Stimulated activated CD4-positive, alpha-beta T cell treated with anti-CD3 and anti-CD28 coated beads, Interleukin-15, amount 100 ng/mL, for 1 hour (primary cell): ENCODE results near the gene TMEM117.
"Not testable (repeated sequence)": the region's sequence is repeated elsewhere in the genome, so short reads cannot be mapped to it uniquely, and the experiment has no call there.

Experiments used
- DNase-seq, 2 donors: peaks; one replicate each; pipeline ENCODE4 v3.0.0-alpha.2; 2020; ENCODE audit warnings: low read depth in 1 of 2, low spot score in 1 of 2

The TMEM117 gene

DNA sequence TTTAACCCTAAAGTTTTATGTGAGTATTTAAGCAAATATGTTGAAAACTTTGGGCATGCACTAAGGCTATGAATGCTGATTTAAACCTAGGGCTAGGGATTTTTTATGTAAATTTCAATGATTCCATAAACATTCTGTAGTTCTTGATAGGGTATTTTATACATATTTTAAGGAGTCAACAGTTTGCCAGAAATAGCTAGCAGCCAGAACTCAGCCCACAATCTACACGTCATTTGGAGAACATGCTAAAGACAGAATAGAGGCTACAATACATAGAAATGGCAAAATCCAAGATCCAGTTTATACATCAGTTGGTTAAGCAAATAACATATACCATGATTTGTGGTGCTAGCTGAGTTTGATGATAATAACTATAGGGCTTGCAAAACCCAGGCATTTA is 184.7 kb downstream of the TMEM117 start:
- DNase-seq, result no peak

- no peak for DNase-seq
Observed at GRCh38 chr12:44021471-44021971, 185.6 kb downstream of the TMEM117 start.

- DNase-seq, result no peak
Observed at GRCh38 chr12:44025499-44025898, 189.6 kb downstream of the TMEM117 start.

DNA sequence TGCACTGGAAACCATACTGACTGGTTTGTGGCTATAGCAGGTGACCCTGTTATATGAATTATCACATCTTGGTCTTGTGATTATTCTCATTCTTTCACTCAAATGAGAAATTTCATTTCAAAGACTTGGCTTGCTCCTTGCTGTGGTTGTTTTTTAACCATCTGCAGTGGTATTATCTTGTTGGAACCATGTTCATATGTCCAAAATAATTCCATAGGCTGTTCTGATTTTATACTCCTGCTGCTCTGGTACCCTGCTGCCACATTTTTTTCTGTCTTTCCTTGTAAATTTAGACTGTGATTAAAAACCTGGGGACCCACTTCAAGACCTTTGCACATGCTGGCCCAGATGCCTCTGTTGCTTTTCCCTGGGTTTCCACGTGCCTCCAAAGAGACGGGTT is 190.2 kb downstream of the TMEM117 start:
- DNase-seq, result no peak

DNA sequence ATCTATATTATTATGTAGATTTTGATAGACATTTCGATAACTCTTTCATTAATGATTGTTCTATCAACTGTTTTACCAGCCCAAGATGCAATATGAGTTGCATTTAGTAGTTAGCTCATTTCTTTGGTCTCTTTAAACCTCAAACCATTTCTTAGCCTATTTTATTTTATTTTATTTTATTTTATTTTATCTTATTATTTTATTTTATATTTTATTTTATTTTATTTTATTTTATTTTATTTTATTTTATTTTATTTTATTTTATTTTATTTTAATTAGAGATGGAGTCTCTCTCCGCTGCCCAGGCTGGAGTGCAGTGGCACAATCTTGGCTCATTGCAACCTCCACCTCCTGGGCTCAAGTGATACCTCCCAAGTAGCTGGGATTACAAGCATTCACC is 191.0 kb downstream of the TMEM117 start:
- DNase-seq, result not testable (repeated sequence)

DNA sequence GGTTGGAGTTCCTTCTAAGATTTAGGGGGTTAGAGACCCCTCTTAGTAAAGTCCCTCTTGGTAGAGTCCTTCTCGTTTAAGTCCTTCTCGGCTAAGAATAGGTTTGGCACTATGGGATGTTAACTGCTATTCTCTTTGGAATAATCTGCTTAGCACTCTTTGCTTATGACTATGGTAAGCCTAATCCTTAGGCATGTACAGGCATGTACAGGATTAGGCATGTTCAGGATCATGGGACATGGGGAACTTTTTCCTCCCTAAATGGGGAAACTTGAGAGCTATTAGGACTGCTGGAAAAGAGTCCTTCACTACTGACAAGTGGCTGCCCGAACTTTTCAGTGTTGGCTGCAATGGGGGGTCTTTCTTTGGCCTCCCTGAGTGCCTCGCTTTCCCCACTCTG is 193.3 kb downstream of the TMEM117 start:
- no peak for DNase-seq

DNA sequence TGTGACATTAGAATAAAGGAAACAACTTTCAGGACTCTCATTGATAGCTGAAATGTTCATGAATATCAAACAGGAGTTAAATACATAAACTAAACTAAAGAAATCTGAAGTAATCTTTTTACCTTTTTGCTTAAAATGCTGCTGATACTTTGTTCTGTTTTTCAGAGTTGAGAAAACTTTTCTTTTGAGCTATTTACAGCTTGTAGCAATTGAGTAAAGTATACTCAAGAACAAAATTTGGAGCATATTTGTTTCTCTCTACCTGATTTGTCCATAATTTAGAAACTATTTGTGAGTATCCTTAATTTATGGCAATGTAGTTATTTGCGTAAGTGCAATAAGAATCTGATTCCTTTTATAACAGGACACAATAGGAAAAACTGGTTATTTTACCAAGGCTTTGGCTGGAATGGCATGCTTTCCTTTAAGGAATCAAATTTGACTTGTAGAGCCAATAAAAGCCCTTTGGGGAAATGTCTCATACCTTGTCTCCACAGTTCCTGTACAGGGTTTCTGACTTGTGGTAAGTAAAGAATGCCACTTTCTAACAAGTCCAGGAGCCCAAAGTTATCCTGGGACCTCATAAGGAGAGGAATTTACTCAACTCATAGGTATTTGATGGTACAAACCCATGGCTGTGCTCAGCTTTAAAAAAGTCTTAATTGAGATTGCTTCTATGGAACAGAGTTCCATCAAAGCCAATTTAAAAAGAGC is 195.7 kb downstream of the TMEM117 start:
- no peak for DNase-seq

GRCh38 chr12:44034906-44035305 is 199.0 kb downstream of the TMEM117 start:
- no peak for DNase-seq

- DNase-seq, result no peak
Observed at GRCh38 chr12:44036875-44037443, 201.1 kb downstream of the TMEM117 start.

DNA sequence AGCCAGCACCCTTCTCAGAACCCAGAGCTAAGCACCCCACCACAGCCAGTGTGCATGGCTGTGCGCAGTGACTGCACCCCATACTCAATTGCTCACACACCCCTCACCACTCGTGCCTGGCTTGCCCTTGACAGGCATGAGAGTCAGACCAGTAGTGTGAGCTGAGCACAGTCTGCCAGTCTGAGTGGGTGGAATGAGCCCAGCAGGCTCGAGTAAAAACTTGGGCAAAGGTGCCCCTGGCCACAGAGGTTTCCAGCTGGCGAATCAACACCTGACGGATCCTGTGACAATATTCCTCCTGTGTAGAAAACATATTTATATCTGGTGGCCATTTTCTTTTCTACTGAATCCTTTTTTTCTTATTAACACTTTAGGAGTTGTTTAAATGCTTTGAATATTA is 202.5 kb downstream of the TMEM117 start:
- no peak for DNase-seq

DNA sequence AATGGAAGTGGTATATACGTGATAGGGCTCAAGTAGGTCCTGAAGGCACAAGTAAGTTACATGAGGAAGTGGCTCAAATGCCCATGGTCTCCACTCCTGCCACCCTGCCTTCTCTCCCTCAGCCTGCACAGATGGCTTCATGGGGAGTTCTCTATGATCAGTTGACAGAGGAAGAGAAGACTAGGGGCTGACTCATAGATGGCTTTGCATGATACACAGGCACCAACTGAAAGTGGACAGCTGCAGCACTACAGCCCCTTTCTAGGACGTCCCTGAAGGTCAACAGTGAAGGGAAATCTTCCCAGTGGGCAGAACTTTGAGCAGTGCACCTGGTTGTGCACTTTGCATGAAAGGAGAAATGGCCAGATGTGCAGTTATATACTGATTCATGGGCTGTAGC is 208.6 kb downstream of the TMEM117 start:
- DNase-seq, result not testable (repeated sequence)

DNA sequence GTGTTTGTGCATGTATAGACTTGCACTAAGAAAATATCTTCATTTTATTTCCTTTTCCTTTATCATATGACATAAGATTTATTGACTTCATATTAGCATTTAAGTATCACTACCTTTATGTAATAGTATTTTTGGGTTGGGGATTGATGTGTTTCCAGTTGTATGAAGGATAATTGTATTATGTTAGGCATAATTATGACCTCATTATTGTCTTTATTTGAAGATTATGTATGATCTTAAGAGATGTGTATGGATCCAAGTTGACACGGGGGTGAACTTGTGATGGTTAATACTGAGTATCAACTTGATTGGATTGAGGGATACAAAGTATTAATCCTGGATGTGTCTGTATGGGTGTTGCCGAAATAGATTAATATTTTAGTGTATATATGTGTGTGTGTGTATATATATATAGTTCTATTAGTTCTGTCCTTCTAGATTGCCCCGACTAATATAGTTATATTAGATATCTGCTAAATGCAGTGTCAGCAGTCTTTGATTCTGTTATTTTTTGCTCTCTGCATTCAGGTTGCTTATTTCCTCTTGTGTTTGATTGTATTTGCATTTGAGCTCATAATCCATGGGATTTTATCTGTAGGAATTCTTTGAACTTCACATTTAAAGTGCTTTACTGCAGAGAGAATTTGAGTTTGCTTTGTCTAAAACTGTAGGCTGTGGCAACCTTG is 211.0 kb downstream of the TMEM117 start:
- no peak for DNase-seq

DNA sequence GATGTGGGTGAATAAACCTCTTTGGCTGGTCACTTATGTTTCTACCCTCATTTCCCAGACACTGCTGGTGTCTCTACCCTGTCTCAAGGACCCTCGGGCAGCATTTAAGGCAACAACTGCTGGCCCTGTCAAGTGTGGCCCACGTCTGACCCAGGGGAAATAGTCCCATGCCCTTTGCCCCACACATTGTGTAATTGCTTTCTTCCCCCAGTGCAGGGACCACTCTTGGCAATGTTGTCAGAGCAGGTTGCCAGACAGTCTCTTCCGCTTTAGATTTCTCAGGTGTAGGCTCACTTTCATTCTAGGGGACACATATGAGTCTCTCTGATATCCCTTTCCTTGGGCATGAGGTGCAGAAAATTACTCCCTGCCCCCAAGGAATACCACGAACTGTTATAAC is 216.7 kb downstream of the TMEM117 start:
- no peak for DNase-seq

GRCh38 chr12:44053549-44054127 is 217.8 kb downstream of the TMEM117 start:
- DNase-seq, result no peak

GRCh38 chr12:44054281-44054680 is 218.4 kb downstream of the TMEM117 start:
- no peak for DNase-seq

DNA sequence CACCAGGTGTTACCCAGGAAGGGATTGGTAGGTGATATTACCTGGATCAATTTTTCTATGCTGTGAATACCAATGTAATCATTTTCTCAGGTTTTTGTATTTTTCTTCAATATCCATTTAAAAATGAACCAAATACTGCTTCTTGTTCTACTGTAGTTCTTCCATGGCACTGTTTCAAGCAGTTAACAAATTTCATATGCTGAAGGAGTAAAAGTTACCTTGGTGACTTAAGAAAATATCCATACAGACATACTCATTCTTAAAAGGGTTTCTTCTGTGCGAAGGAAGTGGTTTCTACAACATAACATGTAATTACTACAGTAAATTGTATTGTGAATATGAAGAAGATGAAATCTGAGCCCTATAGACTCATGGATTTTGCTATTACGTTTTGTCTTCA is 222.5 kb downstream of the TMEM117 start:
- no peak for DNase-seq

DNA sequence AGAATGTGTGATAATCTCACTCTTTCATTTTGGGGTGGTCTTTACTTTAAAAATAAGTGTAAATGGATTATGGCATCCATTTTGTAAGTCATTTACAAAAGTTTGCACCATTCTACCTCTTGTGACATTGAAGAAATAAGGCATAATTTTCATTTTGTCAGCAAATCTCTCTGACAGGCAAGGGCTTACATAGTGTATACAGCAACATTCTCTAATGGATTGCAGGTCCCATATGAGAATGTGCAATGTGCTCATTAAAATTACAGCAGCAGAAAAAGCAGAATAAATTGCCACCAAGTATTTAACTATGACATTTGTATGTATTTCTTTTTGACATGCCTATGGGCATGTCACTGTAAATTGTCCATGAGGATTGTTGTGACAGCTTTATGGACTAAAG is 223.6 kb downstream of the TMEM117 start:
- DNase-seq, result no peak

- DNase-seq, result no peak
Observed at GRCh38 chr12:44063671-44064070, 227.8 kb downstream of the TMEM117 start.

GRCh38 chr12:44076871-44077270 is 241.0 kb downstream of the TMEM117 start:
- DNase-seq, result no peak

GRCh38 chr12:44077294-44077693 is 241.4 kb downstream of the TMEM117 start:
- DNase-seq, result no peak

DNA sequence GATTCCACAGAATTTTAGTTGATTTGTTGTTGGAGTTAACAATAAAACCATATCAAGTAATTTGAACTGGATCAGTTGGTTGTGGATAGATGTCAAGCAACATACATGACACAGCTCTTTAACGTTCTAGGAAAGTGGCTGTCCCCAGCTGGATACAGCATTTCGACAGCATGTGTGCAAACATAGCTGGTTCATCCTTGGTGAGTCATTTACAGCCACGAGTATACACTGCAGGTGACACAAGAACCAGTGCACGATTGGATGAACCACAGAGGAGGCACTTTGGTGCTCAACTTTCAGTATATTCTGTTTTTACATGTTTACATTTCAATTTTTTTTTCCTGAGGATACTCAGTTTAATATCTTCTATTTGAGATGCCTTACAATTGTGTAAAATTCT is 242.4 kb downstream of the TMEM117 start:
- DNase-seq, result no peak

- no peak for DNase-seq
Observed at GRCh38 chr12:44088647-44089046, 252.8 kb downstream of the TMEM117 start.
